GM06990 (cell line): Measurements from ENCODE around the gene AACS.
"Not testable (repeated sequence)": the region's sequence is repeated elsewhere in the genome, so short reads cannot be mapped to it uniquely, and the experiment has no call there.

Source experiments
- DNase-seq: peaks from one replicate; pipeline ENCODE4 v3.0.0-alpha.2; 2011; ENCODE audit not compliant: insufficient read length; ENCODE audit errors: extremely low read depth
- H3K27me3 ChIP-seq: replicated peaks from 2 replicates; pipeline ENCODE4 v1.6.0; 2011; ENCODE audit warnings: low read length; ENCODE audit not compliant: control insufficient read depth, insufficient read depth
- H3K36me3 ChIP-seq: 2 replicates; pipeline ENCODE4 v1.5.1; 2011; ENCODE audit warnings: low read length; ENCODE audit not compliant: control insufficient read depth, insufficient read depth
- H3K4me3 ChIP-seq: replicated peaks from 2 replicates; pipeline ENCODE4 v1.5.1; 2011; ENCODE audit warnings: low read depth, mild to moderate bottlenecking, control low read depth, low read length
- CTCF ChIP-seq: IDR thresholded peaks from 2 replicates; pipeline ENCODE4 v1.5.1; 2011; ENCODE audit warnings: low read length, control low read depth, mild to moderate bottlenecking, inconsistent platforms; ENCODE audit not compliant: insufficient read depth, poor library complexity, severe bottlenecking

Gene AACS

DNA sequence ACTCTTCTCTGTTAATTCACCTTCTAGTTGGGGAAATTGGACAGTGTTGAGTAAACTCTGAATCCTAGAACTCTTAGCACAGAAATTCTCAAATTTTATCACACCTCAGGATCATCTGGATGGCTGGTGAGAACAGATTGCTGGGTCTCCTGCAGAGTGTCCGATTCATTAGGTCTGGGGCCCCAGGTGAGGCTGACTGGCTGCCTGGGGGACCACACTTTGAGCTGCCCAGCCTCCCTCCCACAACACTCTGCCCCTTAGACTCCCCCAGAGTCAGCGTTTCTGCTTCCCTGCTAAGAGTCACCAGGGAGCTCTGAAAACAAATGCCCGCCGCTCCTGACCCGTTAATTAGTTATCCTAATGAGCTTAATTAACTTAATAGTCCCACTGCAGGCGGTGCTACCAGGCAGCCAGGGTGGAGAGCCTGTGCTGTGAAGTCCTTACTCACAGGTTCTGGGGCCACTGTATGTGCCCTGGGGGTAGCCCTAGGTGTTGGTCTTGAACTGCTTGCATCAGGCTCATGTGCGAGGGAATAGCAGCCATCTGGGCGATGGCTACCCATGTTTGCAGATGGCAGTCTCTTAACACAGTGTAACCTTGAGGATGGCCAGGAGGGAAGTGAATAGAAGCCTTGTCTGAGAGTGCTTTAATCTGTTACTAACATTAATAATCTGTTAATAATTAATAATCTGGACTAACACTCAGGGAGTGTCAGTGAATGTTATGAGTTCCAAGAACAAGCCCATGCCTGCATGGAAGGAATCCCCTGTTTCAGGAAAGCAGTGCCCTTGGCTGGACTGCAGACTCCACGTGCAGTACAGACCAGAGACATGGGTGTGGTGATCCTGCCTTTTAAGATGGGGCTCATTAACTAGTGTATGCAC is 35.6 kb downstream of the AACS start:
- peaks cover 13% of the 10 kb centered on the region for H3K36me3 ChIP-seq
- DNase-seq: no peak
- TF ChIP-seq CTCF: no peak

GRCh38 chr12:125104982-125105381 is 39.7 kb downstream of the AACS start:
- Histone ChIP-seq H3K27me3 (no peaks in the 10 kb centered on the region), H3K36me3 (peaks cover 21% of the 10 kb centered on the region), H3K4me3 (no peak overlapping the region)
- no peak for DNase-seq
- TF ChIP-seq CTCF: no peak

More for the DNA sequence above, 35.6 kb downstream of the AACS start:
- no peak overlapping the region for H3K4me3 ChIP-seq
- no peaks in the 10 kb centered on the region for H3K27me3 ChIP-seq

GRCh38 chr12:125105600-125105999 is 40.4 kb downstream of the AACS start:
- Histone ChIP-seq H3K27me3 (no peaks in the 10 kb centered on the region), H3K36me3 (peaks cover 21% of the 10 kb centered on the region), H3K4me3 (no peak overlapping the region)
- DNase-seq: no peak
- TF ChIP-seq CTCF: no peak

GRCh38 chr12:125110641-125111360 is 45.6 kb downstream of the AACS start:
- no peak for TF ChIP-seq CTCF
- peaks cover 12% of the 10 kb centered on the region for H3K36me3 ChIP-seq
- no peak for DNase-seq

GRCh38 chr12:125111403-125111802 is 46.2 kb downstream of the AACS start:
- no peaks in the 10 kb centered on the region for H3K27me3 ChIP-seq
- no peak for TF ChIP-seq CTCF
- no peak overlapping the region for H3K4me3 ChIP-seq
- H3K36me3 ChIP-seq: peaks cover 14% of the 10 kb centered on the region
- no peak for DNase-seq

More at GRCh38 chr12:125110641-125111360, 45.6 kb downstream of the AACS start:
- H3K4me3 ChIP-seq: no peak overlapping the region
- H3K27me3 ChIP-seq: no peaks in the 10 kb centered on the region

DNA sequence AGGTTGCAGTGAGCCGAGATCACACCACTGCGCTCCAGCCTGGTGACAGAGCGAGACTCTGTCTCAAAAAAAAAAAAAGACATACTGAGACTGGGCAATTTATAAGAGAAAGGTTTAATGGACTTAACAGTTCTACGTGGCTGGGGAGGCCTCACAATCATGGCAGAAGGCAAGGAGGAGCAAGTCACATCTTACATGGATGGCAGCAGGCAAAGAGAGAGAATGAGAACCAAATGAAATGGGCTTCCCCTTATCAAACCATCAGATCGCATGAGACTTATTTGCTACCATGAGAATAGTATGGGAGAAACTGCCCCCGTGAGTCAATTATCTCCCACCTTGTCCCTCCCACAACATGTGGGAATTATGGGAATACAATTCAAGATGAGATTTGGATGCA is 47.4 kb downstream of the AACS start:
- peaks cover 13% of the 10 kb centered on the region for H3K36me3 ChIP-seq
- not testable (repeated sequence) for H3K27me3 ChIP-seq, H3K4me3 ChIP-seq, DNase-seq
